ENCODE measurements around the gene TVP23A. TPM values are rescaled to one million over a fixed set of nuclear protein-coding genes. Genes with fewer than 3 reads are reported as not detected.

TVP23A gene
- total RNA-seq, 1 experiment from 2014 or later: 3.1 TPM

DNA sequence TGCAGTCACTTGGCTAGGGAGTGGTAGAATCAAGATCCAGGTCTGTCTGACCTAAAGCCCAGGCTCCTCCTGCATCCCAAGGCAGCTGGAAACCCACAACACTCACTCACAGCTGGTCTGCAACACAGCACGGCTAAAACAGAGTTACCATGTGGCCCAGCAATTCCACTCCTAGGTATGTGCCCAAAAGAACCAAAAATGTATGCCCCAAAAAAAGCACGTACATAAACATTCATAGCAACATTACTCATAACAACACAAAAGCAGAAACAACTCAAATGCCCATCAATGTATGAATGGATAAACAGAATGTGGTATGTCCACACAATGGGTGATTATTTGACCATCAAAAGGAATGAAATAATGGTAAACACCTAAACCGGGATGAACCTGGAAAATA is 8.9 kb downstream of the TVP23A start:
- no peaks in the 10 kb centered on the region for H3K9me3 ChIP-seq (ENCODE audit: control insufficient read depth, low read depth, low read length)
- no peaks in the 10 kb centered on the region for H3K23me2 ChIP-seq (ENCODE audit: insufficient read length, low read depth, low read length, poor library complexity, severe bottlenecking)
- Mint-ChIP-seq H3K27ac (no peak overlapping the region), H3K4me1 (no peaks in the 10 kb centered on the region), H3K27me3 (ENCODE audit: low read depth) (no peaks in the 10 kb centered on the region), H3K36me3 (ENCODE audit: insufficient read depth in 1 of 3, low read depth in 3 of 3) (peaks cover 0 to 13% (median 4%) of the 10 kb centered on the region in 3 experiments; a peak in 4 of 7 replicates), H3K4me3 (no peak overlapping the region), H3K9me3 (no peaks in the 10 kb centered on the region)
- no peak overlapping the region for H3K23ac ChIP-seq (ENCODE audit: insufficient read length, low read depth, low read length)
- no peak overlapping the region for H3K4ac ChIP-seq (ENCODE audit: low read depth, low read length)
- no peak overlapping the region for H3K18ac ChIP-seq (ENCODE audit: insufficient read length, low read depth, low read length)
- H4K8ac ChIP-seq (replicated peaks; ENCODE audit: insufficient read length, low read depth, low read length): no peak overlapping the region
- no peaks in the 10 kb centered on the region for H4K20me1 ChIP-seq (ENCODE audit: control insufficient read depth, insufficient read depth, insufficient read length)
- H3K56ac ChIP-seq (ENCODE audit: insufficient read length, low read depth, low read length): no peak overlapping the region
- no peak overlapping the region for H2BK15ac ChIP-seq (ENCODE audit: low read depth, low read length)
- no peak overlapping the region for H4K5ac ChIP-seq (ENCODE audit: insufficient read length, low read depth, low read length)
- no peak overlapping the region for H3K14ac ChIP-seq (ENCODE audit: insufficient read depth, low read length)
- no peak overlapping the region for H3T11ph ChIP-seq (ENCODE audit: low read length)
- no CpG with 5 or more reads among the region's 3 CpGs for WGBS (ENCODE audit: extremely low coverage, insufficient read length, low lambda C conversion rate)
- H3K79me2 ChIP-seq (ENCODE audit: insufficient read depth, low read length): no peaks in the 10 kb centered on the region; the same call in 1 of the 2 replicates
- no peak overlapping the region for H2AK5ac ChIP-seq (ENCODE audit: insufficient read length, low read length)
- no peaks in the 10 kb centered on the region for H3K79me1 ChIP-seq (ENCODE audit: insufficient read depth, low read depth, low read length, poor library complexity, severe bottlenecking)
- no peak for DNase-seq
- no peak overlapping the region for H2AFZ ChIP-seq (ENCODE audit: low read length)
- TF ChIP-seq, protein P1, sequence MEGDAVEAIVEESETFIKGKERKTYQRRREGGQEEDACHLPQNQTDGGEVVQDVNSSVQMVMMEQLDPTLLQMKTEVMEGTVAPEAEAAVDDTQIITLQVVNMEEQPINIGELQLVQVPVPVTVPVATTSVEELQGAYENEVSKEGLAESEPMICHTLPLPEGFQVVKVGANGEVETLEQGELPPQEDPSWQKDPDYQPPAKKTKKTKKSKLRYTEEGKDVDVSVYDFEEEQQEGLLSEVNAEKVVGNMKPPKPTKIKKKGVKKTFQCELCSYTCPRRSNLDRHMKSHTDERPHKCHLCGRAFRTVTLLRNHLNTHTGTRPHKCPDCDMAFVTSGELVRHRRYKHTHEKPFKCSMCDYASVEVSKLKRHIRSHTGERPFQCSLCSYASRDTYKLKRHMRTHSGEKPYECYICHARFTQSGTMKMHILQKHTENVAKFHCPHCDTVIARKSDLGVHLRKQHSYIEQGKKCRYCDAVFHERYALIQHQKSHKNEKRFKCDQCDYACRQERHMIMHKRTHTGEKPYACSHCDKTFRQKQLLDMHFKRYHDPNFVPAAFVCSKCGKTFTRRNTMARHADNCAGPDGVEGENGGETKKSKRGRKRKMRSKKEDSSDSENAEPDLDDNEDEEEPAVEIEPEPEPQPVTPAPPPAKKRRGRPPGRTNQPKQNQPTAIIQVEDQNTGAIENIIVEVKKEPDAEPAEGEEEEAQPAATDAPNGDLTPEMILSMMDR (conservative IDR thresholded peaks at IDR 0.05): no peak
- H3K9ac ChIP-seq (ENCODE audit: extremely low read depth, insufficient read length, low read length): no peak overlapping the region
- no peak overlapping the region for H4K91ac ChIP-seq (ENCODE audit: insufficient read length, low read depth, low read length)
- H3K4me2 ChIP-seq (ENCODE audit: insufficient read depth, insufficient read length, low read length): no peak overlapping the region
- no peak overlapping the region for H3K27ac ChIP-seq (ENCODE audit: insufficient read length, low read depth, low read length)
- no peak overlapping the region for H2BK12ac ChIP-seq (ENCODE audit: insufficient read length, low read depth, low read length)
- H2BK5ac ChIP-seq (ENCODE audit: insufficient read length, low read length): no peak overlapping the region
- H3K4me1 ChIP-seq (ENCODE audit: insufficient read depth, low read length): no peaks in the 10 kb centered on the region
- H3K27me3 ChIP-seq (ENCODE audit: insufficient read depth, low read length): no peaks in the 10 kb centered on the region
- H2BK20ac ChIP-seq (ENCODE audit: low read depth, low read length, poor library complexity, severe bottlenecking): no peak overlapping the region
- no peak overlapping the region for H2BK120ac ChIP-seq (ENCODE audit: low read depth, low read length, poor library complexity, severe bottlenecking)
